ENCODE data around the gene MDK.

GRCh38 chr11:46376258-46377050 is 5.0 kb upstream of the MDK start:
- TF ChIP-seq EZH2phosphoT487 (IDR thresholded peaks at IDR 0.05) (no peak), EZH2 (IDR thresholded peaks at IDR 0.05) (no peak)
- TF ChIP-seq, protein P1, sequence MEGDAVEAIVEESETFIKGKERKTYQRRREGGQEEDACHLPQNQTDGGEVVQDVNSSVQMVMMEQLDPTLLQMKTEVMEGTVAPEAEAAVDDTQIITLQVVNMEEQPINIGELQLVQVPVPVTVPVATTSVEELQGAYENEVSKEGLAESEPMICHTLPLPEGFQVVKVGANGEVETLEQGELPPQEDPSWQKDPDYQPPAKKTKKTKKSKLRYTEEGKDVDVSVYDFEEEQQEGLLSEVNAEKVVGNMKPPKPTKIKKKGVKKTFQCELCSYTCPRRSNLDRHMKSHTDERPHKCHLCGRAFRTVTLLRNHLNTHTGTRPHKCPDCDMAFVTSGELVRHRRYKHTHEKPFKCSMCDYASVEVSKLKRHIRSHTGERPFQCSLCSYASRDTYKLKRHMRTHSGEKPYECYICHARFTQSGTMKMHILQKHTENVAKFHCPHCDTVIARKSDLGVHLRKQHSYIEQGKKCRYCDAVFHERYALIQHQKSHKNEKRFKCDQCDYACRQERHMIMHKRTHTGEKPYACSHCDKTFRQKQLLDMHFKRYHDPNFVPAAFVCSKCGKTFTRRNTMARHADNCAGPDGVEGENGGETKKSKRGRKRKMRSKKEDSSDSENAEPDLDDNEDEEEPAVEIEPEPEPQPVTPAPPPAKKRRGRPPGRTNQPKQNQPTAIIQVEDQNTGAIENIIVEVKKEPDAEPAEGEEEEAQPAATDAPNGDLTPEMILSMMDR (IDR thresholded peaks at IDR 0.05): no peak
